Activated gamma-delta T cell treated with anti-CD3 and anti-CD28 coated beads, Interleukin-2, amount 50 U/mL, for 16 hours (primary cell): ENCODE data around the gene TESK2.

Experiments used
- DNase-seq: peaks from one replicate; pipeline ENCODE4 v3.0.0-alpha.2; 2020; ENCODE audit warnings: low read depth

The TESK2 gene

GRCh38 chr1:45303520-45304310 lies 187.2 kb downstream of the TESK2 start:
- DNase-seq = peak; percentile 97

- no peak for DNase-seq
Observed at GRCh38 chr1:45302505-45303150, 188.3 kb downstream of the TESK2 start.

- DNase-seq = no peak
Observed at GRCh38 chr1:45300669-45300997, 190.3 kb downstream of the TESK2 start.

- peak; percentile 25 for DNase-seq
Observed at GRCh38 chr1:45299981-45300668, 190.8 kb downstream of the TESK2 start.

- no peak for DNase-seq
Observed at GRCh38 chr1:45299296-45299695, 191.7 kb downstream of the TESK2 start.

GRCh38 chr1:45297666-45298356 lies 193.2 kb downstream of the TESK2 start:
- no peak for DNase-seq
